ENCODE results near the gene POGLUT2. TPM values are rescaled to one million over a fixed set of nuclear protein-coding genes. Genes with fewer than 3 reads are reported as not detected.

Gene POGLUT2
- total and polyA plus RNA-seq, 10 of the 15 experiments (the other 5 are each of a cell fraction or from before 2014, with no cell fraction given): 2.9 to 11.3 (median 7.6) TPM

GRCh38 chr13:102763741-102764140 is 35.0 kb downstream of the POGLUT2 start:
- no peaks in the 10 kb centered on the region for H3K9me3 ChIP-seq (replicated peaks; ENCODE audit: control insufficient read depth, insufficient read depth, low read length)
- no peak overlapping the region for H3K9ac ChIP-seq (ENCODE audit: control insufficient read depth, insufficient read depth, low read length)
- H3K79me2 ChIP-seq (ENCODE audit: control insufficient read depth, insufficient read depth, low read length): no peaks in the 10 kb centered on the region
- DNase-seq (ENCODE audit: low read depth, low spot score): no peak
- no peaks in the 10 kb centered on the region for H3K4me1 ChIP-seq (ENCODE audit: control insufficient read depth, insufficient read depth, low read length)
- CTCF ChIA-PET: no interaction called here
- intact Hi-C loops (cut with micrococcal nuclease; ENCODE audit: unreplicated experiment): no loop called here
- no peak overlapping the region for H3K4me2 ChIP-seq (ENCODE audit: control insufficient read depth, insufficient read depth)
- H3K27ac ChIP-seq (ENCODE audit: control insufficient read depth, insufficient read depth): no peak overlapping the region
- no peaks in the 10 kb centered on the region for H3K36me3 ChIP-seq (ENCODE audit: control insufficient read depth in 2 of 2, insufficient read depth in 2 of 2, low read length in 1 of 2)
- no peak overlapping the region for H2AFZ ChIP-seq (ENCODE audit: control insufficient read depth, low read depth, low read length)
- 0% methylated on average over 1 of the region's 1 CpG for WGBS (ENCODE audit: insufficient coverage, insufficient replicate concordance, low lambda C conversion rate, missing lambda C conversion rate)
- SMC1A ChIA-PET (ENCODE audit: uncharacterized antibody, unreplicated experiment): no interaction called here
- POLR2A ChIA-PET: no interaction called here
- RAD21 ChIA-PET (ENCODE audit: unreplicated experiment): no interaction called here
- no TSS peak for BruUV-seq (replicated peaks)
- H3K27me3 ChIP-seq (replicated peaks in 1 of 2; ENCODE audit: control insufficient read depth in 2 of 2, insufficient read depth in 2 of 2, low read length in 1 of 2): no peaks in the 10 kb centered on the region
- H3K4me3 ChIP-seq: no peak overlapping the region
- no peak for FAIRE-seq
- in situ Hi-C loops (cut with MboI): no loop called here
- H4K20me1 ChIP-seq (ENCODE audit: control insufficient read depth, insufficient read depth): no peaks in the 10 kb centered on the region
- ATAC-seq: no peak
- TF ChIP-seq CHD1 (IDR thresholded peaks at IDR 0.05; ENCODE audit: low read depth, low read length): no peak
- no peak for TF ChIP-seq TARDBP (IDR thresholded peaks at IDR 0.05; ENCODE audit: borderline replicate concordance)
- TF ChIP-seq ETV6 (conservative IDR thresholded peaks at IDR 0.05 in 1 of 2, IDR thresholded peaks at IDR 0.05 in 1 of 2; ENCODE audit: borderline replicate concordance in 1 of 2, low read depth in 1 of 2): no peak
- no peak for TF ChIP-seq FOXM1 (IDR thresholded peaks at IDR 0.05; ENCODE audit: low read depth, low read length)
- TF ChIP-seq YBX1 (IDR thresholded peaks at IDR 0.05): no peak
- no peak for TF ChIP-seq BRCA1 (IDR thresholded peaks at IDR 0.05; ENCODE audit: low read depth, low read length)
- TF ChIP-seq, protein P1, sequence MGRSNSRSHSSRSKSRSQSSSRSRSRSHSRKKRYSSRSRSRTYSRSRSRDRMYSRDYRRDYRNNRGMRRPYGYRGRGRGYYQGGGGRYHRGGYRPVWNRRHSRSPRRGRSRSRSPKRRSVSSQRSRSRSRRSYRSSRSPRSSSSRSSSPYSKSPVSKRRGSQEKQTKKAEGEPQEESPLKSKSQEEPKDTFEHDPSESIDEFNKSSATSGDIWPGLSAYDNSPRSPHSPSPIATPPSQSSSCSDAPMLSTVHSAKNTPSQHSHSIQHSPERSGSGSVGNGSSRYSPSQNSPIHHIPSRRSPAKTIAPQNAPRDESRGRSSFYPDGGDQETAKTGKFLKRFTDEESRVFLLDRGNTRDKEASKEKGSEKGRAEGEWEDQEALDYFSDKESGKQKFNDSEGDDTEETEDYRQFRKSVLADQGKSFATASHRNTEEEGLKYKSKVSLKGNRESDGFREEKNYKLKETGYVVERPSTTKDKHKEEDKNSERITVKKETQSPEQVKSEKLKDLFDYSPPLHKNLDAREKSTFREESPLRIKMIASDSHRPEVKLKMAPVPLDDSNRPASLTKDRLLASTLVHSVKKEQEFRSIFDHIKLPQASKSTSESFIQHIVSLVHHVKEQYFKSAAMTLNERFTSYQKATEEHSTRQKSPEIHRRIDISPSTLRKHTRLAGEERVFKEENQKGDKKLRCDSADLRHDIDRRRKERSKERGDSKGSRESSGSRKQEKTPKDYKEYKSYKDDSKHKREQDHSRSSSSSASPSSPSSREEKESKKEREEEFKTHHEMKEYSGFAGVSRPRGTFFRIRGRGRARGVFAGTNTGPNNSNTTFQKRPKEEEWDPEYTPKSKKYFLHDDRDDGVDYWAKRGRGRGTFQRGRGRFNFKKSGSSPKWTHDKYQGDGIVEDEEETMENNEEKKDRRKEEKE (IDR thresholded peaks at IDR 0.05): no peak
- TF ChIP-seq SREBF1 (IDR thresholded peaks at IDR 0.05; ENCODE audit: low read length): no peak
- no peak for TF ChIP-seq MTA3 (IDR thresholded peaks at IDR 0.05; ENCODE audit: borderline replicate concordance, low read length)
- TF ChIP-seq E4F1 (IDR thresholded peaks at IDR 0.05; ENCODE audit: borderline replicate concordance, partially characterized antibody): no peak
- TF ChIP-seq BCL3 (IDR thresholded peaks at IDR 0.05; ENCODE audit: borderline replicate concordance, insufficient read depth, low read depth, low read length, poor library complexity, severe bottlenecking): no peak
- TF ChIP-seq, protein P2, sequence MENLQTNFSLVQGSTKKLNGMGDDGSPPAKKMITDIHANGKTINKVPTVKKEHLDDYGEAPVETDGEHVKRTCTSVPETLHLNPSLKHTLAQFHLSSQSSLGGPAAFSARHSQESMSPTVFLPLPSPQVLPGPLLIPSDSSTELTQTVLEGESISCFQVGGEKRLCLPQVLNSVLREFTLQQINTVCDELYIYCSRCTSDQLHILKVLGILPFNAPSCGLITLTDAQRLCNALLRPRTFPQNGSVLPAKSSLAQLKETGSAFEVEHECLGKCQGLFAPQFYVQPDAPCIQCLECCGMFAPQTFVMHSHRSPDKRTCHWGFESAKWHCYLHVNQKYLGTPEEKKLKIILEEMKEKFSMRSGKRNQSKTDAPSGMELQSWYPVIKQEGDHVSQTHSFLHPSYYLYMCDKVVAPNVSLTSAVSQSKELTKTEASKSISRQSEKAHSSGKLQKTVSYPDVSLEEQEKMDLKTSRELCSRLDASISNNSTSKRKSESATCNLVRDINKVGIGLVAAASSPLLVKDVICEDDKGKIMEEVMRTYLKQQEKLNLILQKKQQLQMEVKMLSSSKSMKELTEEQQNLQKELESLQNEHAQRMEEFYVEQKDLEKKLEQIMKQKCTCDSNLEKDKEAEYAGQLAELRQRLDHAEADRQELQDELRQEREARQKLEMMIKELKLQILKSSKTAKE (IDR thresholded peaks at IDR 0.05; ENCODE audit: low read depth, poor library complexity, severe bottlenecking): no peak
- TF ChIP-seq CHD2 (IDR thresholded peaks at IDR 0.05; ENCODE audit: borderline replicate concordance, low read depth, low read length): no peak
- no peak for TF ChIP-seq HSF1 (IDR thresholded peaks at IDR 0.05; ENCODE audit: low read depth, low read length)
- no peak for TF ChIP-seq ZNF622 (IDR thresholded peaks at IDR 0.05)
